ENCODE data around the gene TRIB2.

TRIB2 gene

GRCh38 chr2:12774395-12774727 is 57.6 kb downstream of the TRIB2 start:
- Histone ChIP-seq H2BK120ac (ENCODE audit: insufficient read depth, low read length, poor library complexity) (no peak overlapping the region), H3K23ac (ENCODE audit: low read length) (no peak overlapping the region), H4K91ac (ENCODE audit: low read depth, low read length) (no peak overlapping the region), H2AFZ (ENCODE audit: insufficient read depth, low read length, poor library complexity) (no peak overlapping the region), H3K27ac (ENCODE audit: low read depth, low read length) (no peak overlapping the region), H3K4ac (ENCODE audit: low read depth, low read length) (no peak overlapping the region), H3K79me2 (ENCODE audit: control insufficient read depth, insufficient read depth, low read length, poor library complexity) (no peaks in the 10 kb centered on the region), H3K4me3 (ENCODE audit: low read depth, low read length) (no peak overlapping the region), H3K18ac (ENCODE audit: low read length) (no peak overlapping the region), H4K12ac (ENCODE audit: low read depth, low read length) (no peak overlapping the region), H3K4me2 (ENCODE audit: low read length) (no peak overlapping the region), H3K9me3 (ENCODE audit: insufficient read depth, low read depth, low read length) (no peaks in the 10 kb centered on the region), H3K79me1 (ENCODE audit: low read length) (no peaks in the 10 kb centered on the region), H2AK5ac (ENCODE audit: low read length) (no peak overlapping the region), H3K4me1 (ENCODE audit: control insufficient read depth in 1 of 2, insufficient read depth in 2 of 2, low read length in 2 of 2) (no peaks in the 10 kb centered on the region), H2BK12ac (ENCODE audit: low read length) (no peak overlapping the region), H3K14ac (ENCODE audit: low read length) (no peak overlapping the region), H3K27me3 (ENCODE audit: insufficient read depth, low read length) (no peaks in the 10 kb centered on the region), H2BK5ac (ENCODE audit: low read depth, low read length, poor library complexity) (no peak overlapping the region), H3K36me3 (ENCODE audit: control insufficient read depth in 1 of 2, insufficient read depth in 2 of 2, low read length in 2 of 2) (no peaks in the 10 kb centered on the region), H3K9ac (ENCODE audit: low read length) (no peak overlapping the region), H4K8ac (ENCODE audit: low read depth, low read length) (no peak overlapping the region)
- no peak for DNase-seq
- WGBS (ENCODE audit: extremely low coverage, insufficient coverage, insufficient read length) = no CpG with 5 or more reads among the region's 1 CpG

GRCh38 chr2:12776521-12776961 is 59.8 kb downstream of the TRIB2 start:
- H3K18ac ChIP-seq (ENCODE audit: low read length) = no peak overlapping the region
- H3K14ac ChIP-seq (ENCODE audit: low read length) = no peak overlapping the region
- no peak overlapping the region for H3K27ac ChIP-seq (ENCODE audit: low read depth, low read length)
- H3K9me3 ChIP-seq (ENCODE audit: insufficient read depth, low read depth, low read length) = no peaks in the 10 kb centered on the region
- H4K8ac ChIP-seq (ENCODE audit: low read depth, low read length) = no peak overlapping the region
- H3K4me3 ChIP-seq (ENCODE audit: low read depth, low read length) = no peak overlapping the region
- H2AK5ac ChIP-seq (ENCODE audit: low read length) = no peak overlapping the region
- no peak overlapping the region for H3K4ac ChIP-seq (ENCODE audit: low read depth, low read length)
- no peak for DNase-seq
- H3K4me1 ChIP-seq (ENCODE audit: control insufficient read depth in 1 of 2, insufficient read depth in 2 of 2, low read length in 2 of 2) = no peaks in the 10 kb centered on the region
- no peak overlapping the region for H2BK12ac ChIP-seq (ENCODE audit: low read length)
- H4K12ac ChIP-seq (ENCODE audit: low read depth, low read length) = no peak overlapping the region
- no peak overlapping the region for H4K91ac ChIP-seq (ENCODE audit: low read depth, low read length)
- no peak overlapping the region for H2BK5ac ChIP-seq (ENCODE audit: low read depth, low read length, poor library complexity)
- H3K27me3 ChIP-seq (ENCODE audit: insufficient read depth, low read length) = no peaks in the 10 kb centered on the region
- no peak overlapping the region for H3K23ac ChIP-seq (ENCODE audit: low read length)
- no peak overlapping the region for H3K9ac ChIP-seq (ENCODE audit: low read length)
- H2BK120ac ChIP-seq (ENCODE audit: insufficient read depth, low read length, poor library complexity) = no peak overlapping the region
- no CpG with 5 or more reads among the region's 1 CpG for WGBS (ENCODE audit: extremely low coverage, insufficient coverage, insufficient read length)
- no peaks in the 10 kb centered on the region for H3K79me2 ChIP-seq (ENCODE audit: control insufficient read depth, insufficient read depth, low read length, poor library complexity)
- no peaks in the 10 kb centered on the region for H3K79me1 ChIP-seq (ENCODE audit: low read length)
- H2AFZ ChIP-seq (ENCODE audit: insufficient read depth, low read length, poor library complexity) = no peak overlapping the region
- no peak overlapping the region for H3K4me2 ChIP-seq (ENCODE audit: low read length)
- no peaks in the 10 kb centered on the region for H3K36me3 ChIP-seq (ENCODE audit: control insufficient read depth in 1 of 2, insufficient read depth in 2 of 2, low read length in 2 of 2)

GRCh38 chr2:12778369-12778768 is 61.6 kb downstream of the TRIB2 start:
- H2BK5ac ChIP-seq (ENCODE audit: low read depth, low read length, poor library complexity) = no peak overlapping the region
- no peak overlapping the region for H4K8ac ChIP-seq (ENCODE audit: low read depth, low read length)
- no peak for DNase-seq
- no peaks in the 10 kb centered on the region for H3K36me3 ChIP-seq (ENCODE audit: control insufficient read depth in 1 of 2, insufficient read depth in 2 of 2, low read length in 2 of 2)
- H3K4ac ChIP-seq (ENCODE audit: low read depth, low read length) = no peak overlapping the region
- H3K27me3 ChIP-seq (ENCODE audit: insufficient read depth, low read length) = no peaks in the 10 kb centered on the region
- no peak overlapping the region for H2AK5ac ChIP-seq (ENCODE audit: low read length)
- H2AFZ ChIP-seq (ENCODE audit: insufficient read depth, low read length, poor library complexity) = no peak overlapping the region
- no peaks in the 10 kb centered on the region for H3K9me3 ChIP-seq (ENCODE audit: insufficient read depth, low read depth, low read length)
- no peak overlapping the region for H3K9ac ChIP-seq (ENCODE audit: low read length)
- no peak overlapping the region for H2BK12ac ChIP-seq (ENCODE audit: low read length)
- no peak overlapping the region for H3K4me3 ChIP-seq (ENCODE audit: low read depth, low read length)
- no peak overlapping the region for H3K18ac ChIP-seq (ENCODE audit: low read length)
- no peak overlapping the region for H4K12ac ChIP-seq (ENCODE audit: low read depth, low read length)
- H3K14ac ChIP-seq (ENCODE audit: low read length) = no peak overlapping the region
- H2BK120ac ChIP-seq (ENCODE audit: insufficient read depth, low read length, poor library complexity) = no peak overlapping the region
- WGBS (ENCODE audit: extremely low coverage, insufficient coverage, insufficient read length) = no CpG with 5 or more reads among the region's 6 CpGs
- H3K4me2 ChIP-seq (ENCODE audit: low read length) = no peak overlapping the region
- no peak overlapping the region for H3K23ac ChIP-seq (ENCODE audit: low read length)
- no peaks in the 10 kb centered on the region for H3K4me1 ChIP-seq (ENCODE audit: control insufficient read depth in 1 of 2, insufficient read depth in 2 of 2, low read length in 2 of 2)
- no peak overlapping the region for H4K91ac ChIP-seq (ENCODE audit: low read depth, low read length)
- H3K79me2 ChIP-seq (ENCODE audit: control insufficient read depth, insufficient read depth, low read length, poor library complexity) = no peaks in the 10 kb centered on the region
- no peak overlapping the region for H3K27ac ChIP-seq (ENCODE audit: low read depth, low read length)
- H3K79me1 ChIP-seq (ENCODE audit: low read length) = no peaks in the 10 kb centered on the region

- H3K79me1 ChIP-seq (ENCODE audit: low read length) = no peaks in the 10 kb centered on the region
- H3K9me3 ChIP-seq (ENCODE audit: insufficient read depth, low read depth, low read length) = no peaks in the 10 kb centered on the region
- no peak overlapping the region for H3K23ac ChIP-seq (ENCODE audit: low read length)
- no peak overlapping the region for H2BK12ac ChIP-seq (ENCODE audit: low read length)
- H4K12ac ChIP-seq (ENCODE audit: low read depth, low read length) = no peak overlapping the region
- H3K27me3 ChIP-seq (ENCODE audit: insufficient read depth, low read length) = no peaks in the 10 kb centered on the region
- no peaks in the 10 kb centered on the region for H3K79me2 ChIP-seq (ENCODE audit: control insufficient read depth, insufficient read depth, low read length, poor library complexity)
- no peak overlapping the region for H3K9ac ChIP-seq (ENCODE audit: low read length)
- no peak overlapping the region for H2BK120ac ChIP-seq (ENCODE audit: insufficient read depth, low read length, poor library complexity)
- no peak overlapping the region for H4K91ac ChIP-seq (ENCODE audit: low read depth, low read length)
- H3K4me1 ChIP-seq (ENCODE audit: control insufficient read depth in 1 of 2, insufficient read depth in 2 of 2, low read length in 2 of 2) = no peaks in the 10 kb centered on the region
- no peak overlapping the region for H2BK5ac ChIP-seq (ENCODE audit: low read depth, low read length, poor library complexity)
- no peaks in the 10 kb centered on the region for H3K36me3 ChIP-seq (ENCODE audit: control insufficient read depth in 1 of 2, insufficient read depth in 2 of 2, low read length in 2 of 2)
- no peak for DNase-seq
- H3K4me2 ChIP-seq (ENCODE audit: low read length) = no peak overlapping the region
- no peak overlapping the region for H2AK5ac ChIP-seq (ENCODE audit: low read length)
- no peak overlapping the region for H3K4me3 ChIP-seq (ENCODE audit: low read depth, low read length)
- H3K18ac ChIP-seq (ENCODE audit: low read length) = no peak overlapping the region
- no CpG with 5 or more reads among the region's 12 CpGs for WGBS (ENCODE audit: extremely low coverage, insufficient coverage, insufficient read length)
- no peak overlapping the region for H4K8ac ChIP-seq (ENCODE audit: low read depth, low read length)
- H3K4ac ChIP-seq (ENCODE audit: low read depth, low read length) = no peak overlapping the region
- H2AFZ ChIP-seq (ENCODE audit: insufficient read depth, low read length, poor library complexity) = no peak overlapping the region
- H3K14ac ChIP-seq (ENCODE audit: low read length) = no peak overlapping the region
- no peak overlapping the region for H3K27ac ChIP-seq (ENCODE audit: low read depth, low read length)
Observed at GRCh38 chr2:12778811-12779579, 62.3 kb downstream of the TRIB2 start.
